ENCODE measurements around the gene NOBOX. TPM values are rescaled to one million over a fixed set of nuclear protein-coding genes. Genes with fewer than 3 reads are reported as not detected.

Gene NOBOX
- total and polyA plus RNA-seq, 2 experiments from 2014 or later: not detected

DNA sequence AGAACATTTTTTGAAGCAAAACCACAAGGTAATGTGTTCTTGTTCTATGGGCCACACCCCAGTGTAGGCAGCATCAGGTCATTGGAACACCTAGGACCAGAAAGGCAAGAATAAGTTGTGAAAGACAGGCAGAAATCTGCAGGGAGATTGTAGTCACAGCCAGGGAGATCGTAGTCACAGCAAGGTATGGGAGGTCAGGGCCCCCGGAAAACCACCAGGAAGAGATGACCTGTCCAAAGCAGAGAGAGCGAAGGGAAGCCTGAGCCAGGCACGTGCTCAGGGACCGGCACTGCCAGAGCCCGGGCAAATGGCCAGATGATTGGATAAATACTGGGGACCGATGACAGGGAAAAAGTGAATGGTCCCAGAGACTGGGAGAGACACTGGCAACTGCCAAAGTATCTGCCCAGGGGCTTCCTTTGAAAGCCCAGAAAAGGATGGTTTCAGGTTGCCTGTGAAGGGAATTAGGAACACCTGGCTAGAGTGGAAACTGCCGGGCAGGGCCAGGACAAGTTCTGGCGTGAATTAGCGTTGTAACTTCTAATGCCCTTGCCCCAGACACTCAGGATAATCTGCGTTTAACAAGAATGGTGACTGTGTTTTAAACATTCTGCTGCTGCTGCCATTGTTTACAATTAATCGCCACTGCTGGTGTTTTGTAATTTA, 3.9 kb upstream of the NOBOX start (continued):
- TF ChIP-seq, protein P1, sequence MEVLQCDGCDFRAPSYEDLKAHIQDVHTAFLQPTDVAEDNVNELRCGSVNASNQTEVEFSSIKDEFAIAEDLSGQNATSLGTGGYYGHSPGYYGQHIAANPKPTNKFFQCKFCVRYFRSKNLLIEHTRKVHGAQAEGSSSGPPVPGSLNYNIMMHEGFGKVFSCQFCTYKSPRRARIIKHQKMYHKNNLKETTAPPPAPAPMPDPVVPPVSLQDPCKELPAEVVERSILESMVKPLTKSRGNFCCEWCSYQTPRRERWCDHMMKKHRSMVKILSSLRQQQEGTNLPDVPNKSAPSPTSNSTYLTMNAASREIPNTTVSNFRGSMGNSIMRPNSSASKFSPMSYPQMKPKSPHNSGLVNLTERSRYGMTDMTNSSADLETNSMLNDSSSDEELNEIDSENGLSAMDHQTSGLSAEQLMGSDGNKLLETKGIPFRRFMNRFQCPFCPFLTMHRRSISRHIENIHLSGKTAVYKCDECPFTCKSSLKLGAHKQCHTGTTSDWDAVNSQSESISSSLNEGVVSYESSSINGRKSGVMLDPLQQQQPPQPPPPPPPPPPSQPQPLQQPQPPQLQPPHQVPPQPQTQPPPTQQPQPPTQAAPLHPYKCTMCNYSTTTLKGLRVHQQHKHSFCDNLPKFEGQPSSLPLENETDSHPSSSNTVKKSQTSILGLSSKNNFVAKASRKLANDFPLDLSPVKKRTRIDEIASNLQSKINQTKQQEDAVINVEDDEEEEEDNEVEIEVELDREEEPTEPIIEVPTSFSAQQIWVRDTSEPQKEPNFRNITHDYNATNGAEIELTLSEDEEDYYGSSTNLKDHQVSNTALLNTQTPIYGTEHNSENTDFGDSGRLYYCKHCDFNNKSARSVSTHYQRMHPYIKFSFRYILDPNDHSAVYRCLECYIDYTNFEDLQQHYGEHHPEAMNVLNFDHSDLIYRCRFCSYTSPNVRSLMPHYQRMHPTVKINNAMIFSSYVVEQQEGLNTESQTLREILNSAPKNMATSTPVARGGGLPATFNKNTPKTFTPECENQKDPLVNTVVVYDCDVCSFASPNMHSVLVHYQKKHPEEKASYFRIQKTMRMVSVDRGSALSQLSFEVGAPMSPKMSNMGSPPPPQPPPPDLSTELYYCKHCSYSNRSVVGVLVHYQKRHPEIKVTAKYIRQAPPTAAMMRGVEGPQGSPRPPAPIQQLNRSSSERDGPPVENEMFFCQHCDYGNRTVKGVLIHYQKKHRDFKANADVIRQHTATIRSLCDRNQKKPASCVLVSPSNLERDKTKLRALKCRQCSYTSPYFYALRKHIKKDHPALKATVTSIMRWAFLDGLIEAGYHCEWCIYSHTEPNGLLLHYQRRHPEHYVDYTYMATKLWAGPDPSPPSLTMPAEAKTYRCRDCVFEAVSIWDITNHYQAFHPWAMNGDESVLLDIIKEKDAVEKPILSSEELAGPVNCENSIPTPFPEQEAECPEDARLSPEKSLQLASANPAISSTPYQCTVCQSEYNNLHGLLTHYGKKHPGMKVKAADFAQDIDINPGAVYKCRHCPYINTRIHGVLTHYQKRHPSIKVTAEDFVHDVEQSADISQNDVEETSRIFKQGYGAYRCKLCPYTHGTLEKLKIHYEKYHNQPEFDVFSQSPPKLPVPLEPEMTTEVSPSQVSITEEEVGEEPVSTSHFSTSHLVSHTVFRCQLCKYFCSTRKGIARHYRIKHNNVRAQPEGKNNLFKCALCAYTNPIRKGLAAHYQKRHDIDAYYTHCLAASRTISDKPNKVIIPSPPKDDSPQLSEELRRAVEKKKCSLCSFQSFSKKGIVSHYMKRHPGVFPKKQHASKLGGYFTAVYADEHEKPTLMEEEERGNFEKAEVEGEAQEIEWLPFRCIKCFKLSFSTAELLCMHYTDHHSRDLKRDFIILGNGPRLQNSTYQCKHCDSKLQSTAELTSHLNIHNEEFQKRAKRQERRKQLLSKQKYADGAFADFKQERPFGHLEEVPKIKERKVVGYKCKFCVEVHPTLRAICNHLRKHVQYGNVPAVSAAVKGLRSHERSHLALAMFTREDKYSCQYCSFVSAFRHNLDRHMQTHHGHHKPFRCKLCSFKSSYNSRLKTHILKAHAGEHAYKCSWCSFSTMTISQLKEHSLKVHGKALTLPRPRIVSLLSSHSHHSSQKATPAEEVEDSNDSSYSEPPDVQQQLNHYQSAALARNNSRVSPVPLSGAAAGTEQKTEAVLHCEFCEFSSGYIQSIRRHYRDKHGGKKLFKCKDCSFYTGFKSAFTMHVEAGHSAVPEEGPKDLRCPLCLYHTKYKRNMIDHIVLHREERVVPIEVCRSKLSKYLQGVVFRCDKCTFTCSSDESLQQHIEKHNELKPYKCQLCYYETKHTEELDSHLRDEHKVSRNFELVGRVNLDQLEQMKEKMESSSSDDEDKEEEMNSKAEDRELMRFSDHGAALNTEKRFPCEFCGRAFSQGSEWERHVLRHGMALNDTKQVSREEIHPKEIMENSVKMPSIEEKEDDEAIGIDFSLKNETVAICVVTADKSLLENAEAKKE (CRISPR knock-in tag; IDR thresholded peaks at IDR 0.05): no peak

DNA sequence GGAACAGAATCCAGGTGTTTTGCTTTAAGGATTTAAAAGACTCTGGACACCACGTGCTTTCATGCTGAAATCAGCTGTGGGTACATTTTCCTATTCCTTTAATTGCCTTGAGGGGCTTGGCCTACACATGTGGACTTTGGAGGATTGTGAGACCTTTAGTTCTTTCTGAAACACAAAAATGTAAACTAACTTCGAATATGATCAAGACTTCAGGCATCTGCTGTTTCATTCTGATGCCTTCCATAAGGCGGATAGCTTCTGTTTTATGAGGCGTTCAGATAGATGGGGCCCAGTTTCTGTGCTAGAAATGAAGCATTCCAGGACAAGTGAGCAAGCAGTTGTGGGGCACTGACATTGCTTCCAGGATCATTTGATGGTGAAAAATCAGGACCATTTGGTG, 1.5 kb upstream of the NOBOX start:
- Histone ChIP-seq H3K36me3 (ENCODE audit: insufficient read depth) (no peaks in the 10 kb centered on the region), H2AFZ (0 out of 2 replicates have a peak overlapping the region, but pooled peaks have one; percentile 23), H3K79me2 (replicated peaks; ENCODE audit: insufficient read depth) (no peaks in the 10 kb centered on the region), H3K27ac (ENCODE audit: low read depth) (no peak overlapping the region), H3K4me3 (no peak overlapping the region), H3K4me2 (no peak overlapping the region), H3F3A (replicated peaks; ENCODE audit: low read depth) (no peaks in the 10 kb centered on the region), H4K20me1 (replicated peaks; ENCODE audit: insufficient read depth) (no peaks in the 10 kb centered on the region), H3K27me3 (ENCODE audit: insufficient read depth) (no peaks in the 10 kb centered on the region), H3K9me2 (ENCODE audit: insufficient read depth) (no peaks in the 10 kb centered on the region), H3K4me1 (ENCODE audit: insufficient read depth) (peaks cover 4% of the 10 kb centered on the region; the same call in 1 of the 2 replicates)
- Mint-ChIP-seq H3K4me1 (peaks cover 11% of the 10 kb centered on the region), H3K27ac (no peak overlapping the region), H3K27me3 (ENCODE audit: insufficient read depth, low read depth, poor library complexity) (peaks cover 5% of the 10 kb centered on the region), H3K4me3 (no peak overlapping the region), H3K9me3 (no peaks in the 10 kb centered on the region), H3K36me3 (ENCODE audit: low read depth) (no peaks in the 10 kb centered on the region)
- no peak for ATAC-seq
- no peak for DNase-seq (ENCODE audit: low spot score)
- TF ChIP-seq ZNF114 (CRISPR knock-in tag; IDR thresholded peaks at IDR 0.05): no peak
- TF ChIP-seq, protein P1 (CRISPR knock-in tag; IDR thresholded peaks at IDR 0.05): no peak
- no peak for TF ChIP-seq STAT1 (IDR thresholded peaks at IDR 0.05; ENCODE audit: unreplicated experiment)
- no peak for TF ChIP-seq CREB1 (CRISPR knock-in tag; IDR thresholded peaks at IDR 0.05; ENCODE audit: low read depth)
- TF ChIP-seq, protein P2, sequence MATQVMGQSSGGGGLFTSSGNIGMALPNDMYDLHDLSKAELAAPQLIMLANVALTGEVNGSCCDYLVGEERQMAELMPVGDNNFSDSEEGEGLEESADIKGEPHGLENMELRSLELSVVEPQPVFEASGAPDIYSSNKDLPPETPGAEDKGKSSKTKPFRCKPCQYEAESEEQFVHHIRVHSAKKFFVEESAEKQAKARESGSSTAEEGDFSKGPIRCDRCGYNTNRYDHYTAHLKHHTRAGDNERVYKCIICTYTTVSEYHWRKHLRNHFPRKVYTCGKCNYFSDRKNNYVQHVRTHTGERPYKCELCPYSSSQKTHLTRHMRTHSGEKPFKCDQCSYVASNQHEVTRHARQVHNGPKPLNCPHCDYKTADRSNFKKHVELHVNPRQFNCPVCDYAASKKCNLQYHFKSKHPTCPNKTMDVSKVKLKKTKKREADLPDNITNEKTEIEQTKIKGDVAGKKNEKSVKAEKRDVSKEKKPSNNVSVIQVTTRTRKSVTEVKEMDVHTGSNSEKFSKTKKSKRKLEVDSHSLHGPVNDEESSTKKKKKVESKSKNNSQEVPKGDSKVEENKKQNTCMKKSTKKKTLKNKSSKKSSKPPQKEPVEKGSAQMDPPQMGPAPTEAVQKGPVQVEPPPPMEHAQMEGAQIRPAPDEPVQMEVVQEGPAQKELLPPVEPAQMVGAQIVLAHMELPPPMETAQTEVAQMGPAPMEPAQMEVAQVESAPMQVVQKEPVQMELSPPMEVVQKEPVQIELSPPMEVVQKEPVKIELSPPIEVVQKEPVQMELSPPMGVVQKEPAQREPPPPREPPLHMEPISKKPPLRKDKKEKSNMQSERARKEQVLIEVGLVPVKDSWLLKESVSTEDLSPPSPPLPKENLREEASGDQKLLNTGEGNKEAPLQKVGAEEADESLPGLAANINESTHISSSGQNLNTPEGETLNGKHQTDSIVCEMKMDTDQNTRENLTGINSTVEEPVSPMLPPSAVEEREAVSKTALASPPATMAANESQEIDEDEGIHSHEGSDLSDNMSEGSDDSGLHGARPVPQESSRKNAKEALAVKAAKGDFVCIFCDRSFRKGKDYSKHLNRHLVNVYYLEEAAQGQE (IDR thresholded peaks at IDR 0.05; ENCODE audit: unreplicated experiment): no peak

All from GM23338 (cell line).